ENCODE measurements around the gene CCDC88C.

GRCh38 chr14:91295851-91296796 lies 121.5 kb downstream of the CCDC88C start:
- TF ChIP-seq POLR2A (IDR thresholded peaks at IDR 0.05; ENCODE audit: low read length), result no peak
- no peak for TF ChIP-seq GATA1 (IDR thresholded peaks at IDR 0.05; ENCODE audit: low read depth, low read length)
